Endodermal cell (in vitro differentiated cells): ENCODE measurements around the gene SQSTM1. TPM values are rescaled to one million over a fixed set of nuclear protein-coding genes. Genes with fewer than 3 reads are reported as not detected.

Source experiments
- DNase-seq: peaks from one replicate; pipeline ENCODE4 v3.0.0-alpha.2; 2017
- H3K27ac ChIP-seq: 2 replicates; pipeline ENCODE4 v1.5.1; 2013; ENCODE audit warnings: mild to moderate bottlenecking, low read depth, low read length, moderate library complexity
- H3K27me3 ChIP-seq: 2 replicates; pipeline ENCODE4 v1.6.1; 2013; ENCODE audit warnings: mild to moderate bottlenecking, low read length, moderate library complexity; ENCODE audit not compliant: insufficient read depth, control insufficient read depth, poor library complexity, severe bottlenecking
- H3K36me3 ChIP-seq: 2 replicates; pipeline ENCODE4 v1.7.0; 2013; ENCODE audit warnings: mild to moderate bottlenecking, low read length, moderate library complexity; ENCODE audit not compliant: control insufficient read depth, insufficient read depth
- H3K4me1 ChIP-seq: one replicate; pipeline ENCODE4 v1.7.0; 2013; ENCODE audit warnings: low read length; ENCODE audit not compliant: control insufficient read depth, insufficient read depth
- H3K4me3 ChIP-seq: 2 replicates; pipeline ENCODE4 v1.5.1; 2013; ENCODE audit warnings: mild to moderate bottlenecking, low read length, moderate library complexity
- H3K9ac ChIP-seq: 2 replicates; pipeline ENCODE4 v1.6.1; 2013; ENCODE audit warnings: mild to moderate bottlenecking, low read length, moderate library complexity; ENCODE audit not compliant: poor library complexity, severe bottlenecking; ENCODE audit errors: extremely low read depth
- H3K9me3 ChIP-seq: 2 replicates; pipeline ENCODE4 v1.6.1; 2013; ENCODE audit warnings: mild to moderate bottlenecking, low read length, moderate library complexity; ENCODE audit not compliant: control insufficient read depth
- H3K27ac Mint-ChIP-seq: 2 replicates; pipeline ENCODE4 v1.8.0; 2020; ENCODE audit warnings: mixed read lengths
- H3K27me3 Mint-ChIP-seq: 2 replicates; pipeline ENCODE4 v1.8.0; 2021; ENCODE audit warnings: mild to moderate bottlenecking, mixed read lengths; ENCODE audit not compliant: insufficient read depth
- H3K36me3 Mint-ChIP-seq: 2 replicates; pipeline ENCODE4 v1.8.0; 2020; ENCODE audit warnings: low read depth, mixed read lengths
- H3K4me1 Mint-ChIP-seq: 2 replicates; pipeline ENCODE4 v1.8.0; 2020; ENCODE audit warnings: mixed read lengths
- H3K4me3 Mint-ChIP-seq: 2 replicates; pipeline ENCODE4 v1.8.0; 2020; ENCODE audit warnings: mild to moderate bottlenecking, moderate library complexity, mixed read lengths
- H3K9me3 Mint-ChIP-seq: 2 replicates; pipeline ENCODE4 v1.8.0; 2020; ENCODE audit warnings: mild to moderate bottlenecking, mixed read lengths
- WGBS, 2 experiments: methylation state at CpG; one replicate each; pipeline versions ENCODE4 v1.1.5 to v1.1.7; 2013; ENCODE audit warnings: missing lambda C conversion rate in 2 of 2, mixed read lengths in 1 of 2; ENCODE audit not compliant: insufficient coverage in 1 of 2, insufficient read length in 1 of 2; 5-methylcytosine and 5-hydroxymethylcytosine counted together
- total RNA-seq, 2 donors: library from RNA; stranded (reverse); fragmentation: NEBNext Ultra II Directional in 1 of 2; extraction: Animal tissue kit (Norgen Biotek cat#: 25700) in 1 of 2; gene quantifications; 2 replicates in 1 of 2; 3 replicates in 1 of 2; pipeline ENCODE4 v1.2.1, GENCODE V29; 2021
- TF ChIP-seq, protein P1 (sequence below): fragments of 200-600 bp; sonication (generic); conservative IDR thresholded peaks from 2 replicates; pipeline ENCODE4 v1.5.0; 2021; ENCODE audit warnings: antibody characterized with exemption, mild to moderate bottlenecking

SQSTM1 gene
- total RNA-seq, 2 donors from 2014 or later: 134 to 172 TPM

- H3K4me3 Mint-ChIP-seq: no peak overlapping the region
- TF ChIP-seq, protein P1, sequence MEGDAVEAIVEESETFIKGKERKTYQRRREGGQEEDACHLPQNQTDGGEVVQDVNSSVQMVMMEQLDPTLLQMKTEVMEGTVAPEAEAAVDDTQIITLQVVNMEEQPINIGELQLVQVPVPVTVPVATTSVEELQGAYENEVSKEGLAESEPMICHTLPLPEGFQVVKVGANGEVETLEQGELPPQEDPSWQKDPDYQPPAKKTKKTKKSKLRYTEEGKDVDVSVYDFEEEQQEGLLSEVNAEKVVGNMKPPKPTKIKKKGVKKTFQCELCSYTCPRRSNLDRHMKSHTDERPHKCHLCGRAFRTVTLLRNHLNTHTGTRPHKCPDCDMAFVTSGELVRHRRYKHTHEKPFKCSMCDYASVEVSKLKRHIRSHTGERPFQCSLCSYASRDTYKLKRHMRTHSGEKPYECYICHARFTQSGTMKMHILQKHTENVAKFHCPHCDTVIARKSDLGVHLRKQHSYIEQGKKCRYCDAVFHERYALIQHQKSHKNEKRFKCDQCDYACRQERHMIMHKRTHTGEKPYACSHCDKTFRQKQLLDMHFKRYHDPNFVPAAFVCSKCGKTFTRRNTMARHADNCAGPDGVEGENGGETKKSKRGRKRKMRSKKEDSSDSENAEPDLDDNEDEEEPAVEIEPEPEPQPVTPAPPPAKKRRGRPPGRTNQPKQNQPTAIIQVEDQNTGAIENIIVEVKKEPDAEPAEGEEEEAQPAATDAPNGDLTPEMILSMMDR: no peak
- WGBS, 2 experiments: 94 to 96% methylated on average over 12 to 13 of the region's 13 CpGs
- no peaks in the 10 kb centered on the region for H3K4me1 ChIP-seq
- H3K36me3 ChIP-seq: peaks cover 45% of the 10 kb centered on the region
- H3K9me3 ChIP-seq: peaks cover 25% of the 10 kb centered on the region
- peaks cover 24% of the 10 kb centered on the region for H3K9me3 Mint-ChIP-seq
- H3K4me1 Mint-ChIP-seq: no peaks in the 10 kb centered on the region
- peaks cover 64% of the 10 kb centered on the region for H3K36me3 Mint-ChIP-seq
- H3K27ac ChIP-seq: no peak overlapping the region
- no peak overlapping the region for H3K4me3 ChIP-seq
- no peak overlapping the region for H3K27ac Mint-ChIP-seq
- H3K27me3 Mint-ChIP-seq: no peaks in the 10 kb centered on the region
- no peak overlapping the region for H3K9ac ChIP-seq
- H3K27me3 ChIP-seq: no peaks in the 10 kb centered on the region
- no peak for DNase-seq
Measured at GRCh38 chr5:179879690-179880010, 58.9 kb downstream of the SQSTM1 start.

GRCh38 chr5:179880066-179880650 lies 59.5 kb downstream of the SQSTM1 start:
- Mint-ChIP-seq H3K27me3 (no peaks in the 10 kb centered on the region), H3K4me1 (no peaks in the 10 kb centered on the region), H3K9me3 (peaks cover 28% of the 10 kb centered on the region), H3K4me3 (no peak overlapping the region), H3K27ac (no peak overlapping the region), H3K36me3 (peaks cover 64% of the 10 kb centered on the region)
- Histone ChIP-seq H3K27me3 (no peaks in the 10 kb centered on the region), H3K36me3 (peaks cover 51% of the 10 kb centered on the region), H3K4me1 (no peaks in the 10 kb centered on the region), H3K9ac (no peak overlapping the region), H3K27ac (no peak overlapping the region), H3K9me3 (peaks cover 30% of the 10 kb centered on the region), H3K4me3 (no peak overlapping the region)
- WGBS, 2 experiments: 92 to 95% methylated on average over 4 to 12 of the region's 12 CpGs
- DNase-seq: no peak
- TF ChIP-seq, protein P1: no peak

GRCh38 chr5:179880848-179881590 lies 60.3 kb downstream of the SQSTM1 start:
- Mint-ChIP-seq H3K4me1 (no peaks in the 10 kb centered on the region), H3K36me3 (peaks cover 67% of the 10 kb centered on the region), H3K9me3 (peaks cover 34% of the 10 kb centered on the region), H3K4me3 (no peak overlapping the region), H3K27me3 (no peaks in the 10 kb centered on the region), H3K27ac (peak overlapping the region; percentile 20)
- Histone ChIP-seq H3K27me3 (no peaks in the 10 kb centered on the region), H3K36me3 (peaks cover 58% of the 10 kb centered on the region), H3K9ac (no peak overlapping the region), H3K4me1 (no peaks in the 10 kb centered on the region), H3K27ac (no peak overlapping the region), H3K9me3 (peaks cover 36% of the 10 kb centered on the region), H3K4me3 (no peak overlapping the region)
- DNase-seq: no peak
- 95 to 97% methylated on average over 19 to 25 of the region's 25 CpGs for WGBS, 2 experiments
- TF ChIP-seq, protein P1: no peak
